Endothelial cell of umbilical vein (primary cell): ENCODE results near the gene BICRA. TPM values are rescaled to one million over a fixed set of nuclear protein-coding genes. Genes with fewer than 3 reads are reported as not detected.

Experiments used
- BruUV-seq: library from RNA; stranded (reverse); fragments of 400-500 nt; replicated peaks from 2 replicates; lab custom pipeline; 2021; lab: Mats Ljungman, UMichigan
- CTCF ChIA-PET: fragments of 300-600, 350-600 bp; sonication (Branson Sonifier 250); formaldehyde crosslinking; loops from one replicate; lab custom pipeline; 2021; ENCODE audit warnings: antibody characterized with exemption, inconsistent platforms; lab: Charles Lee
- POLR2A ChIA-PET: fragments of 300-600, 350-600 bp; sonication (Branson Sonifier 250); formaldehyde crosslinking; loops from one replicate; lab custom pipeline; 2021; ENCODE audit warnings: antibody characterized with exemption, inconsistent platforms; lab: Charles Lee
- DNase-seq: peaks from one replicate; pipeline ENCODE4 v3.0.0-alpha.2; 2011; ENCODE audit warnings: low read depth, low spot score
- FAIRE-seq: peaks from 2 replicates; lab custom pipeline; 2011; peaks lifted over from hg19 to GRCh38; lab: Jason Lieb, UNC
- H2AFZ ChIP-seq: 2 replicates; pipeline ENCODE4 v1.6.0; 2012; ENCODE audit warnings: low read depth, low read length, control low read depth, inconsistent platforms
- H3K27ac ChIP-seq: 2 replicates; pipeline ENCODE4 v1.5.1; 2011; ENCODE audit warnings: low read depth, mild to moderate bottlenecking, control low read depth, low read length, moderate library complexity; ENCODE audit not compliant: insufficient read depth
- H3K27me3 ChIP-seq, 2 experiments: 2 replicates each; pipeline versions ENCODE4 v1.6.0 to v1.6.1; 2011; ENCODE audit warnings: low read length in 2 of 2, mixed read lengths in 1 of 2; ENCODE audit not compliant: control insufficient read depth in 2 of 2, insufficient read depth in 2 of 2
- H3K36me3 ChIP-seq, 2 experiments: 2 replicates in 1 of 2; 3 replicates in 1 of 2; pipeline ENCODE4 v1.5.1; 2011; ENCODE audit warnings: low read length in 2 of 2, mild to moderate bottlenecking in 1 of 2, moderate library complexity in 1 of 2; ENCODE audit not compliant: control insufficient read depth in 2 of 2, insufficient read depth in 2 of 2; ENCODE audit errors: extremely low read depth in 1 of 2
- H3K4me1 ChIP-seq: 3 replicates; pipeline ENCODE4 v1.5.1; 2011; ENCODE audit warnings: mild to moderate bottlenecking, low read length; ENCODE audit not compliant: control insufficient read depth, insufficient read depth; ENCODE audit errors: extremely low read depth
- H3K4me2 ChIP-seq: 2 replicates; pipeline ENCODE4 v1.6.1; 2011; ENCODE audit warnings: low read length, control low read depth, mixed read lengths; ENCODE audit not compliant: insufficient read depth
- H3K4me3 ChIP-seq, 3 experiments: fragments of 200-600 bp in 1 of 3; sonication (generic), shearing (Covaris generic) in 1 of 3; replicated peaks in 1 of 3; 2 replicates each; pipeline ENCODE4 v1.5.1; 2011 to 2016; ENCODE audit warnings: control low read depth in 3 of 3, low read length in 3 of 3, mild to moderate bottlenecking in 2 of 3, inconsistent platforms in 1 of 3, low read depth in 1 of 3, moderate library complexity in 1 of 3; ENCODE audit not compliant: insufficient read depth in 1 of 3
- H3K79me2 ChIP-seq: 2 replicates; pipeline ENCODE4 v1.6.0; 2012; ENCODE audit warnings: low read length, inconsistent platforms; ENCODE audit not compliant: control insufficient read depth, insufficient read depth
- H3K9ac ChIP-seq: replicated peaks from 2 replicates; pipeline ENCODE3; 2011; ENCODE audit warnings: low read length, control low read depth; ENCODE audit not compliant: insufficient read depth; ENCODE audit errors: extremely low read depth
- H3K9me1 ChIP-seq: replicated peaks from 3 replicates; pipeline ENCODE4 v1.6.0; 2011; ENCODE audit warnings: mild to moderate bottlenecking, low read length; ENCODE audit not compliant: control insufficient read depth, insufficient read depth; ENCODE audit errors: extremely low read depth
- H3K9me3 ChIP-seq: replicated peaks from 2 replicates; pipeline ENCODE4 v1.5.1; 2012; ENCODE audit warnings: low read length, inconsistent platforms; ENCODE audit not compliant: control insufficient read depth, insufficient read depth
- H4K20me1 ChIP-seq: replicated peaks from 2 replicates; pipeline ENCODE3; 2011; ENCODE audit warnings: mild to moderate bottlenecking, low read length; ENCODE audit not compliant: control insufficient read depth, insufficient read depth; ENCODE audit errors: extremely low read depth
- CTCF ChIP-seq, 2 donors: IDR thresholded peaks; 1 replicate in 1 of 2; 2 replicates in 1 of 2; pipeline ENCODE4 v1.5.1; 2011; ENCODE audit warnings: low read length in 2 of 2, mild to moderate bottlenecking in 2 of 2, moderate library complexity in 2 of 2, control low read depth in 1 of 2, inconsistent platforms in 1 of 2, low read depth in 1 of 2; ENCODE audit not compliant: insufficient read depth in 1 of 2; ENCODE audit errors: extremely low read depth in 1 of 2
- dilution Hi-C: fragments of 300-500 bp; cut with MboI; formaldehyde crosslinking; loops from one replicate; pipeline ENCODE4 v1.15.0; 2019; ENCODE audit warnings: low sequenced_read_pairs; ENCODE audit not compliant: extremely low pct_ligation_motif_present
- intact Hi-C: fragments of 100-400 bp; cut with micrococcal nuclease; formaldehyde crosslinking; loops from one replicate; pipeline ENCODE4 v1.10.0; 2022
- polyA plus RNA-seq, 4 experiments: library from polyadenylated mRNA; depleted of rRNA in 3 of 4; stranded (reverse) in 3 of 4; unstranded in 1 of 4; fragments of >200 nt; gene quantifications; 2 replicates each; pipeline versions ENCODE4 v1.2.1 to v1.2.3, GENCODE V29; 2011 to 2012; ENCODE audit warnings: missing spikeins in 1 of 4
- small RNA-seq: library from RNA; depleted of rRNA; stranded (forward); fragments of <200 nt; gene quantifications from one replicate; pipeline ENCODE3, GENCODE V24; 2012; ENCODE audit warnings: low replicate concordance, low read depth; ENCODE audit not compliant: insufficient read depth, insufficient read length
- total RNA-seq: library from RNA; stranded (reverse); gene quantifications from 2 replicates; pipeline ENCODE4 v1.2.3, GENCODE V29; 2021

Gene BICRA
- total and polyA plus RNA-seq, 2 donors (not counting 3 experiments of a cell fraction or from before 2014, with no cell fraction given): 3.8 to 20.5 TPM

- POLR2A ChIA-PET: no interaction called here
- CTCF ChIA-PET: interaction anchor here (0.7 to 1.0 kb wide), 3 partner anchors 9 to 45 kb away, joined by 3 to 6 read pairs (median 3); no protein-coding TSS in a partner anchor
These were observed 143.7 kb downstream of the BICRA start for GRCh38 chr19:47752440-47753211.

More at GRCh38 chr19:47752440-47753211, 143.7 kb downstream of the BICRA start:
- dilution Hi-C loops: no loop called here
- Histone ChIP-seq H4K20me1 (no peaks in the 10 kb centered on the region), H3K36me3 (peaks cover 27 to 71% of the 10 kb centered on the region in 2 experiments), H3K9me1 (no peaks in the 10 kb centered on the region), H3K9me3 (no peaks in the 10 kb centered on the region), H3K27ac (no peak overlapping the region), H2AFZ (no peak overlapping the region), H3K9ac (no peak overlapping the region), H3K27me3 (no peaks in the 10 kb centered on the region), H3K4me2 (no peak overlapping the region), H3K4me1 (no peaks in the 10 kb centered on the region), H3K79me2 (peaks cover 17% of the 10 kb centered on the region), H3K4me3 (no peak overlapping the region)
- no peak for TF ChIP-seq CTCF (IDR thresholded peaks at IDR 0.05; ENCODE audit: extremely low read depth in 1 of 2, insufficient read depth in 1 of 2, low read depth in 1 of 2, low read length in 2 of 2)
- FAIRE-seq: no peak
- no peak for DNase-seq
- intact Hi-C loops: no loop called here
- no TSS peak for BruUV-seq

Small RNA genes within 50 kb of the gene (small RNA-seq; reads per million reads assigned to genes)
- not detected for gene RN7SL322P

Other genes starting within 250 kb of the BICRA start
- 0.42 TPM in 1 of 2 replicates, not detected in the other for gene MEIS3, start 189.6 kb upstream of the BICRA start, total RNA-seq
- not detected in 2 replicates for gene MEIS3, start 189.6 kb upstream of the BICRA start, polyA plus RNA-seq
- not detected in 2 replicates for gene SLC8A2, start 137.2 kb upstream of the BICRA start, total RNA-seq
- gene SLC8A2, start 137.2 kb upstream of the BICRA start, polyA plus RNA-seq: not detected in 2 replicates
- gene KPTN, start 124.9 kb upstream of the BICRA start, total RNA-seq: 13.7 and 15.5 TPM in 2 replicates
- 14.7 and 15.7 TPM in 2 replicates for gene KPTN, start 124.9 kb upstream of the BICRA start, polyA plus RNA-seq
- gene NAPA, start 94.1 kb upstream of the BICRA start, total RNA-seq: 107 TPM in 2 replicates
- gene NAPA, start 94.1 kb upstream of the BICRA start, polyA plus RNA-seq: 154 and 172 TPM in 2 replicates
- 0.13 TPM in 1 of 2 replicates, not detected in the other for gene ZNF541, start 36.0 kb upstream of the BICRA start, total RNA-seq
- gene ZNF541, start 36.0 kb upstream of the BICRA start, polyA plus RNA-seq: 0.03 and 0.05 TPM in 2 replicates
- 220 TPM in 2 replicates for gene EHD2, start 104.3 kb downstream of the BICRA start, total RNA-seq
- 105 and 110 TPM in 2 replicates for gene EHD2, start 104.3 kb downstream of the BICRA start, polyA plus RNA-seq
- gene NOP53, start 136.4 kb downstream of the BICRA start, total RNA-seq: 150 and 189 TPM in 2 replicates
- gene NOP53, start 136.4 kb downstream of the BICRA start, polyA plus RNA-seq: 119 and 127 TPM in 2 replicates
- 220 and 316 TPM in 2 replicates for gene SELENOW, start 169.6 kb downstream of the BICRA start, total RNA-seq
- gene SELENOW, start 169.6 kb downstream of the BICRA start, polyA plus RNA-seq: 613 and 629 TPM in 2 replicates
- gene TPRX1, start 195.4 kb downstream of the BICRA start, total RNA-seq: not detected in 2 replicates
- not detected in 2 replicates for gene TPRX1, start 195.4 kb downstream of the BICRA start, polyA plus RNA-seq
- not detected in 2 replicates for gene CRX, start 212.8 kb downstream of the BICRA start, total RNA-seq
- not detected in 2 replicates for gene CRX, start 212.8 kb downstream of the BICRA start, polyA plus RNA-seq